Vagina (tissue), 2 donors: ENCODE data around the gene MTMR12.

ENCODE experiments used
- CTCF ChIP-seq, 3 experiments: fragments of 450-650 bp in 2 of 3; fragments of 200-600 bp in 1 of 3; sonication (generic) in 1 of 3; IDR thresholded peaks; one replicate each; pipeline ENCODE4 v1.5.1; 2017 to 2019; ENCODE audit warnings: antibody characterized with exemption in 3 of 3, mild to moderate bottlenecking in 2 of 3, moderate library complexity in 2 of 3
- POLR2A ChIP-seq, 2 donors: fragments of 450-650 bp; IDR thresholded peaks; one replicate each; pipeline ENCODE4 v1.6.1; 2017; ENCODE audit warnings: antibody characterized with exemption in 2 of 2, mild to moderate bottlenecking in 2 of 2, moderate library complexity in 2 of 2

GRCh38 chr5:32255540-32255900, 57.2 kb downstream of the MTMR12 start:
- TF ChIP-seq CTCF (IDR thresholded peaks at IDR 0.05) (no peak), POLR2A (IDR thresholded peaks at IDR 0.05) (no peak)
